HG03066 (cell line): ENCODE results near the gene VTI1A.

Experiments used
- ATAC-seq: cut with Tn5 transposase; IDR thresholded peaks from one replicate; pipeline ENCODE4 v1.9.1; 2021; ENCODE audit warnings: low read depth; ENCODE audit not compliant: unreplicated experiment

Gene VTI1A

GRCh38 chr10:112769611-112770370 lies 322.8 kb downstream of the VTI1A start:
- ATAC-seq, result no peak

- ATAC-seq, result no peak
These were observed 324.7 kb downstream of the VTI1A start for GRCh38 chr10:112771733-112772132.

GRCh38 chr10:112773783-112774182 lies 326.8 kb downstream of the VTI1A start:
- ATAC-seq, result no peak

GRCh38 chr10:112774210-112774609 lies 327.2 kb downstream of the VTI1A start:
- no peak for ATAC-seq

GRCh38 chr10:112774798-112775197 lies 327.8 kb downstream of the VTI1A start:
- ATAC-seq, result no peak

- no peak for ATAC-seq
These were observed 328.4 kb downstream of the VTI1A start for GRCh38 chr10:112775381-112775780.

GRCh38 chr10:112775892-112776674 lies 329.1 kb downstream of the VTI1A start:
- ATAC-seq, result no peak

- no peak for ATAC-seq
These were observed 331.6 kb downstream of the VTI1A start for GRCh38 chr10:112778579-112778978.

- no peak for ATAC-seq
These were observed 332.2 kb downstream of the VTI1A start for GRCh38 chr10:112779025-112779770.

GRCh38 chr10:112782200-112782907 lies 335.3 kb downstream of the VTI1A start:
- no peak for ATAC-seq

GRCh38 chr10:112783351-112784021 lies 336.5 kb downstream of the VTI1A start:
- no peak for ATAC-seq

- ATAC-seq, result no peak
These were observed 337.0 kb downstream of the VTI1A start for GRCh38 chr10:112784022-112784461.

- ATAC-seq, result no peak
These were observed 338.1 kb downstream of the VTI1A start for GRCh38 chr10:112785089-112785488.

GRCh38 chr10:112789248-112789647 lies 342.2 kb downstream of the VTI1A start:
- ATAC-seq, result no peak

- ATAC-seq, result no peak
These were observed 343.0 kb downstream of the VTI1A start for GRCh38 chr10:112790030-112790429.

GRCh38 chr10:112790921-112791320 lies 343.9 kb downstream of the VTI1A start:
- ATAC-seq, result no peak

- no peak for ATAC-seq
These were observed 344.4 kb downstream of the VTI1A start for GRCh38 chr10:112791447-112791846.

- no peak for ATAC-seq
These were observed 345.6 kb downstream of the VTI1A start for GRCh38 chr10:112792487-112793201.

- no peak for ATAC-seq
These were observed 346.3 kb downstream of the VTI1A start for GRCh38 chr10:112793202-112793921.
